ENCODE results near the gene CDKN1C. TPM values are rescaled to one million over a fixed set of nuclear protein-coding genes. Genes with fewer than 3 reads are reported as not detected.

The CDKN1C gene
- total RNA-seq, 1 donor from 2014 or later: 140 TPM

DNA sequence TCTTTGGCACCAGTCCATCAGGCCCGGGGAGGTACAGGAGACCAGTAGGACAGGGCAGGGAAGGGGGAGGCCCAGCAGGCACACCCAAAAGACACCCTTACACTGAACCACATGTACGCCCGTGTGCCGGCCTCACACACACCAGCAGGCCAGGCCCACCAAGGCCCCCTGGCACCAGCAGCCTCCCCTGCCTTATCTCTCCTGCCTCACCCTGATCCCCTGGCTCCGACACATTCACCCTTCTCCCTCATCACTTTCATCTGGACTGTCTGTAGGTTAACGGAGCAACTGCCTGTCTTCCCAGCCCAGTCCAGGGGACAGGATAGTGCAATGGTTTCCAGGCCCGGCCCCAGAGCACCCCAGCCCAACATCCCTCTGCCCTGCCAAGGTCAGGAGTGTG lies 4.9 kb downstream of the CDKN1C start:
- H3K36me3 Mint-ChIP-seq: peaks cover 8% of the 10 kb centered on the region
- no peaks in the 10 kb centered on the region for H3K9me3 Mint-ChIP-seq
- H3K4me1 Mint-ChIP-seq (ENCODE audit: unreplicated experiment): peaks cover 18% of the 10 kb centered on the region
- no peak for DNase-seq (ENCODE audit: extremely low spot score, unreplicated experiment)
- TF ChIP-seq, protein P1, sequence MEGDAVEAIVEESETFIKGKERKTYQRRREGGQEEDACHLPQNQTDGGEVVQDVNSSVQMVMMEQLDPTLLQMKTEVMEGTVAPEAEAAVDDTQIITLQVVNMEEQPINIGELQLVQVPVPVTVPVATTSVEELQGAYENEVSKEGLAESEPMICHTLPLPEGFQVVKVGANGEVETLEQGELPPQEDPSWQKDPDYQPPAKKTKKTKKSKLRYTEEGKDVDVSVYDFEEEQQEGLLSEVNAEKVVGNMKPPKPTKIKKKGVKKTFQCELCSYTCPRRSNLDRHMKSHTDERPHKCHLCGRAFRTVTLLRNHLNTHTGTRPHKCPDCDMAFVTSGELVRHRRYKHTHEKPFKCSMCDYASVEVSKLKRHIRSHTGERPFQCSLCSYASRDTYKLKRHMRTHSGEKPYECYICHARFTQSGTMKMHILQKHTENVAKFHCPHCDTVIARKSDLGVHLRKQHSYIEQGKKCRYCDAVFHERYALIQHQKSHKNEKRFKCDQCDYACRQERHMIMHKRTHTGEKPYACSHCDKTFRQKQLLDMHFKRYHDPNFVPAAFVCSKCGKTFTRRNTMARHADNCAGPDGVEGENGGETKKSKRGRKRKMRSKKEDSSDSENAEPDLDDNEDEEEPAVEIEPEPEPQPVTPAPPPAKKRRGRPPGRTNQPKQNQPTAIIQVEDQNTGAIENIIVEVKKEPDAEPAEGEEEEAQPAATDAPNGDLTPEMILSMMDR (conservative IDR thresholded peaks at IDR 0.05): no peak
- no peak overlapping the region for H3K4me3 Mint-ChIP-seq
- no peak overlapping the region for H3K27ac Mint-ChIP-seq
- H3K27me3 Mint-ChIP-seq: peaks cover 5% of the 10 kb centered on the region

DNA sequence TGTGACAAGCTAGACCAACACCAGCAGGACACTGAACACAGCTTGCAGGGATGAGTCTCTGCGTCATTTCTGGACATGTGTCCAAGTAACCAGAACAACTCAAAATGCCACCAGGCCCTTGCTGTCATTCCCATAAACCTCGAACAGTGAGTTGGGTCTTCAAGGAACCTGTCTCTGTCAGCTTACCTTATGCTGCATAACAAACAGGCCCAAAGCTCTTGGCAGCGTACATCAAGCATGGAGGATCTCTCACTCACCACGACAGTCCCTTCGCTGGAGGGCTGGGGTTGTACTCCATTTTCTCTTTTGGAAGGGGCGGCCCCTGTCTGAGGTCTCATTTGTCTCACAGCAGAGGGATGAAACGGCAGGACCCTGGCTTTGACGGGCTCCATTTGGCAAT lies 6.8 kb downstream of the CDKN1C start:
- no peaks in the 10 kb centered on the region for H3K9me3 Mint-ChIP-seq
- TF ChIP-seq, protein P1 (conservative IDR thresholded peaks at IDR 0.05): no peak
- no peak overlapping the region for H3K4me3 Mint-ChIP-seq
- no peak overlapping the region for H3K27ac Mint-ChIP-seq
- peaks cover 5% of the 10 kb centered on the region for H3K27me3 Mint-ChIP-seq
- no peak for DNase-seq (ENCODE audit: extremely low spot score, unreplicated experiment)
- peaks cover 18% of the 10 kb centered on the region for H3K4me1 Mint-ChIP-seq (ENCODE audit: unreplicated experiment)
- H3K36me3 Mint-ChIP-seq: peaks cover 9% of the 10 kb centered on the region

DNA sequence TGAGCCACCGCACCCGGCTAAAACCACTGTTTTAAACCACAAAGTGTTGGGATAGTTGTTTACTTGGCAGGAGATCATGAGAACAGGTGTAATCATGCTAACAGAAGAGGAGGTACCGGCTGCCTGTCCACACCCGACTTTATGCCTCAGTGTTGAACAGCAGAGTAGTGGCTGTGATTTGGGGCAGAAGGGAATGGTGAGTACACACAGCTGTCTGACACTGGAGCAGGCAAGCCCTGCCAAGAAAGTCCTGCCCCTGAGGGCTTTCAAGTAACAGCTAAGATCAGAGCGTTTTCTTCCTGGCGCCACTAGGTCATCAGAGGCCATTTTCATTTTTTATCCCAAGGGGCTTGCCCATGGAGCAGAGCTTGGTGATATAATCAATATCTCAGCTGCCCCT lies 8.1 kb downstream of the CDKN1C start:
- H3K9me3 Mint-ChIP-seq: no peaks in the 10 kb centered on the region
- H3K27ac Mint-ChIP-seq: no peak overlapping the region
- H3K4me3 Mint-ChIP-seq: no peak overlapping the region
- H3K27me3 Mint-ChIP-seq: no peaks in the 10 kb centered on the region
- H3K36me3 Mint-ChIP-seq: peaks cover 5% of the 10 kb centered on the region
- TF ChIP-seq, protein P1 (conservative IDR thresholded peaks at IDR 0.05): no peak
- peaks cover 9% of the 10 kb centered on the region for H3K4me1 Mint-ChIP-seq (ENCODE audit: unreplicated experiment)
- DNase-seq (ENCODE audit: extremely low spot score, unreplicated experiment): no peak

DNA sequence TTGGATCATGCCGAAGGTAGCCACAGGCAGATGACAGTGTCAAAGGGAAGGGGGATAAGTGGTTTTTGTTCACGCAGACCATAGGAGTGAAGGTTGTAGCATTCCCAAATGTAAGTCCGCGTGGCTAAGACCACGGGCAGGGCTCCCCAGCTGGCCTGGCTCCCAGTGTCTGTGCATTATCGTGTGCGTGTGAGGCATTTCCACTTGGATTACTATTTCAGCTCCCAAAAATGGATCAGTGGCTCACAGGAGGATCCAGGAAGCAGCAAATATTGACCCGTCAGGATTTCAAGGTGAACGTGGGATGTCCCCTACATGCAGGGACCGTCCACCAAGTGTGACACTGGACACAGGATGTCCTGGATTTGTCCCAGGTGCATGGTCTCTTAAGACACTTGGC lies 10.6 kb downstream of the CDKN1C start:
- peaks cover 5% of the 10 kb centered on the region for H3K36me3 Mint-ChIP-seq
- no peak overlapping the region for H3K4me3 Mint-ChIP-seq
- TF ChIP-seq, protein P1 (conservative IDR thresholded peaks at IDR 0.05): no peak
- peaks cover 20% of the 10 kb centered on the region for H3K27me3 Mint-ChIP-seq
- peaks cover 12% of the 10 kb centered on the region for H3K4me1 Mint-ChIP-seq (ENCODE audit: unreplicated experiment)
- no peak overlapping the region for H3K27ac Mint-ChIP-seq
- no peaks in the 10 kb centered on the region for H3K9me3 Mint-ChIP-seq
- DNase-seq (ENCODE audit: extremely low spot score, unreplicated experiment): no peak

DNA sequence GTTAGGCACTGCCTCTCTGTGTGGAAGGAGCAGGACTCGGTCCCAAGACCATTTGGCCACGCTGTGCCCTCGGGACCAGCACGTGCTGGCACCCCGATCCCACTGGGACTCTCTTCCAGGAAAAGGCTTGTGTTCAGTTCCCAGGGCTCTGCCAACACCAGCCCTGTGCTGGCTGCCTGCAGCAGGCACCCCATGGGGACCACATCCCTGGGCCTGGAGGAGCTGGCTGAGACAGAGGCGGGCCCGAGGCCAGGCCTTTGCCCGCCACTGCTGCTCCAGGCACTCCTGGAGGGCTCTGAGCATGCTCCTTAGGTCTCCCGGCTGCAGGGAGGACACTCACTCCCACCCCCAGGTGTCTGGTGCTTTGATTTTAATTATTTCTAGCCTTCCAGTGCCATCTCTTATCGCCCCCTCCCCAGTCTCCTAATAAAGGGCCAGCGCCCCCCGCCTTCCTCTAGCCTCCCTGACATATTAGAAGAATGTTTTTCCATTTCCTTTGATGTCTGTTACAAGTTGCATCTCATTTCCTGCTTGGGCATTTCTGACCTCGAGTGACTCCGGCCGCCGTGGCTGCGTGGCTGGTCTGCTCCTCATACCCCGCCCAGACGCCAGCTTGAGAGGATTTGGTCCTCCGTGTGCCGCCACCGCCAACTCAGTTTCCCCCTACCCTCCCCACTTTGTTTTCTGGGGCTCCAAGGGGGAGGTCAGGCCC lies 14.4 kb downstream of the CDKN1C start:
- peaks cover 33% of the 10 kb centered on the region for H3K4me1 Mint-ChIP-seq (ENCODE audit: unreplicated experiment)
- no peak overlapping the region for H3K27ac Mint-ChIP-seq
- peaks cover 5% of the 10 kb centered on the region for H3K36me3 Mint-ChIP-seq
- DNase-seq (ENCODE audit: extremely low spot score, unreplicated experiment): no peak
- no peaks in the 10 kb centered on the region for H3K9me3 Mint-ChIP-seq
- TF ChIP-seq, protein P1 (conservative IDR thresholded peaks at IDR 0.05): no peak
- peak overlapping the region; percentile 65 for H3K4me3 Mint-ChIP-seq
- H3K27me3 Mint-ChIP-seq: peaks cover 48% of the 10 kb centered on the region

Measured in type B pancreatic cell (in vitro differentiated cells).